Lung (tissue), 12 donors: ENCODE measurements around the gene GLO1. TPM values are rescaled to one million over a fixed set of nuclear protein-coding genes. Genes with fewer than 3 reads are reported as not detected.

ENCODE experiments used
- ATAC-seq: fragments of 200-7000 bp; cut with Tn5 transposase; one replicate; pipeline ENCODE4 v1.9.1; 2020; ENCODE audit warnings: moderate number of reproducible peaks; ENCODE audit not compliant: insufficient read depth, low FRiP score
- DNase-seq, 3 donors: peaks; one replicate each; pipeline ENCODE4 v3.0.0-alpha.2; 2013 to 2017
- H3K27ac ChIP-seq, 2 donors: one replicate each; pipeline ENCODE4 v1.5.1; 2013; ENCODE audit warnings: mild to moderate bottlenecking in 2 of 2, moderate library complexity in 2 of 2, control low read depth in 1 of 2, inconsistent platforms in 1 of 2, low read depth in 1 of 2, low read length in 1 of 2
- H3K27me3 ChIP-seq, 3 donors: one replicate each; pipeline ENCODE4 v1.5.1; 2013; ENCODE audit warnings: low read length in 2 of 3; ENCODE audit not compliant: control insufficient read depth in 3 of 3, insufficient read depth in 3 of 3
- H3K36me3 ChIP-seq, 4 donors: one replicate each; pipeline ENCODE4 v1.5.1; 2013; ENCODE audit warnings: low read length in 4 of 4, mild to moderate bottlenecking in 1 of 4, moderate library complexity in 1 of 4; ENCODE audit not compliant: control insufficient read depth in 4 of 4, insufficient read depth in 4 of 4
- H3K4me1 ChIP-seq, 5 donors: one replicate each; pipeline ENCODE4 v1.5.1; 2013; ENCODE audit warnings: low read length in 5 of 5, mild to moderate bottlenecking in 2 of 5, moderate library complexity in 1 of 5; ENCODE audit not compliant: control insufficient read depth in 5 of 5, insufficient read depth in 5 of 5
- H3K4me3 ChIP-seq: one replicate; pipeline ENCODE4 v1.5.1; 2013; ENCODE audit warnings: mild to moderate bottlenecking, control low read depth, moderate library complexity
- H3K9ac ChIP-seq, 2 donors: one replicate each; pipeline ENCODE4 v1.5.1; 2013; ENCODE audit warnings: low read length in 2 of 2, control low read depth in 1 of 2; ENCODE audit not compliant: insufficient read depth in 1 of 2
- H3K9me3 ChIP-seq, 4 donors: one replicate each; pipeline ENCODE4 v1.5.1; 2013; ENCODE audit warnings: low read length in 3 of 4, mild to moderate bottlenecking in 1 of 4, moderate library complexity in 1 of 4; ENCODE audit not compliant: control insufficient read depth in 4 of 4, insufficient read depth in 3 of 4
- WGBS, 2 donors: extraction: QIAGEN DNeasy Blood & Tissue Kit; methylation state at CpG; one replicate each; pipeline ENCODE4 v1.1.7; 2013; 5-methylcytosine and 5-hydroxymethylcytosine counted together
- polyA plus RNA-seq, 2 donors: library from polyadenylated mRNA; stranded (reverse); fragments of 200-250 nt; gene quantifications; one replicate each; pipeline ENCODE4 v1.2.1, GENCODE V29; 2013
- total RNA-seq, 2 donors: library from RNA; depleted of rRNA in 1 of 2; stranded (reverse); fragments of >200 nt in 1 of 2; gene quantifications; one replicate each; pipeline ENCODE4 v1.2.1, GENCODE V29; 2014 to 2021
- TF ChIP-seq, protein P1 (sequence below): IDR thresholded peaks from 2 replicates; pipeline ENCODE4 v1.5.1; 2012; ENCODE audit warnings: mild to moderate bottlenecking; ENCODE audit errors: control extremely low read depth, extremely low read depth
- donor health status: control.
- donor health status: control.
- donor health status: Bipolar disorder and iron deficiency.
- donor health status: healthy.
- donor health status: DM: yes; HTN: yes; CAD: no.

Gene GLO1
- total and polyA plus RNA-seq, 4 donors = 54.9 to 131 (median 89.3) TPM

DNA sequence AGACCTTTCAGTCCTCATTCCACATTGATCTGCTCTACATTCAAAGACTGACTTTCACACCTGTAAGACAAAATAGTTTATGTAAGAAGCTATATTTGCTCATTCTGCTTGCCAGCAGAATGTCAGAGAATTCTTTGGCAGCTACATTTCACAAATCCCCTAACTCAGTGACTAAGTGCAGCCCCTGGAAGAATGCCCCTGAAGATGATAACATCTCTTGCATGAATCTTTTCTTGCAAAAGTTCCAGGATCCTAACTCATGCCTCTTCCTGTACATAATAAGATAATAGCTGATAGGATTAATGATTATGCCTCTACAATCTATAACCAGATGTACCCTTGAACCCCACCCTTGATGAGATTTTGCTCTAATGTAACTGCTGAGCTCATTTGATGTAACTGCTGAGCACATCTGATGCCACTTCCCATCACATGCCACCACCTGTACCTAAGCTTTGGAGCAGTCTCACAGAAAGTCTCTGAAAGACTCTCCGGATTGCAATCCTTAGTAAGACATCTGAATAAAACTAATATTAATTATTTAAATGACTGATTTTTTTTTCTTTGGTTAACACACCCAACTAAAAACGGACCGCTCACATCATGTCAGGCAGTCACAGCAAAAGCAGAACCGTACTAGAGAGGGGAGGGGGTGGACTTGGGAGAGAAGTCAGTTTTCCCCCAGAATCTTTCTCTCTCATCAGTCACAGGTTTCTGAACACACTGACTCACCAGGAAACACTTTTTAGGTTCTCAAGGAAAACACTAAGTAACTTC is 11.5 kb upstream of the GLO1 start:
- Histone ChIP-seq H3K9me3 (peaks cover 0 to 4% (median 0%) of the 10 kb centered on the region in 4 donors), H3K27ac (no peak overlapping the region), H3K9ac (no peak overlapping the region), H3K4me3 (no peak overlapping the region), H3K4me1 (peaks cover 0 to 10% (median 3%) of the 10 kb centered on the region in 5 donors), H3K27me3 (peaks cover 0 to 42% (median 27%) of the 10 kb centered on the region in 3 donors), H3K36me3 (no peaks in the 10 kb centered on the region)
- ATAC-seq (no peak), DNase-seq (no peak)
- TF ChIP-seq, protein P1, sequence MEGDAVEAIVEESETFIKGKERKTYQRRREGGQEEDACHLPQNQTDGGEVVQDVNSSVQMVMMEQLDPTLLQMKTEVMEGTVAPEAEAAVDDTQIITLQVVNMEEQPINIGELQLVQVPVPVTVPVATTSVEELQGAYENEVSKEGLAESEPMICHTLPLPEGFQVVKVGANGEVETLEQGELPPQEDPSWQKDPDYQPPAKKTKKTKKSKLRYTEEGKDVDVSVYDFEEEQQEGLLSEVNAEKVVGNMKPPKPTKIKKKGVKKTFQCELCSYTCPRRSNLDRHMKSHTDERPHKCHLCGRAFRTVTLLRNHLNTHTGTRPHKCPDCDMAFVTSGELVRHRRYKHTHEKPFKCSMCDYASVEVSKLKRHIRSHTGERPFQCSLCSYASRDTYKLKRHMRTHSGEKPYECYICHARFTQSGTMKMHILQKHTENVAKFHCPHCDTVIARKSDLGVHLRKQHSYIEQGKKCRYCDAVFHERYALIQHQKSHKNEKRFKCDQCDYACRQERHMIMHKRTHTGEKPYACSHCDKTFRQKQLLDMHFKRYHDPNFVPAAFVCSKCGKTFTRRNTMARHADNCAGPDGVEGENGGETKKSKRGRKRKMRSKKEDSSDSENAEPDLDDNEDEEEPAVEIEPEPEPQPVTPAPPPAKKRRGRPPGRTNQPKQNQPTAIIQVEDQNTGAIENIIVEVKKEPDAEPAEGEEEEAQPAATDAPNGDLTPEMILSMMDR = no peak
- WGBS, 2 donors = 33 to 51% methylated on average over 4 of the region's 4 CpGs

DNA sequence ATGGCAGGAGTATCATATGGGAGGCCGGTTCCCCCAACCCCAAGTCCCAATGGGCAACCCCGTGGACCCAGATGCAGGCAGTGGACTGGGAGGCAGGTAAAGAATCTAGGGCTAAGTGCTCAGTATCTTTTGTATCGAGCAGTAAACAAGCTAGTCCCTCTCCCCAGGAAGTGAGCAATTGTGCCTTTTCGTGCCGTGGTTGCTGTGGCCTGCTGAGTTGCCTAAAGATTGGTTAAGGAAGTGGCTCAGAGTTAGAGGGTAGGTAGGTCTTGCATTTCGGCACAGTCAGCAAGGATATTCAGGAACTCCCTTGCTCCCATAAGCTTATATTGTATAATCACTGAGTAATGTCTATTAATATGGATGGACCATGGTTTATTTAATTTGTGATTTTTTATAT is 10.9 kb upstream of the GLO1 start:
- H3K4me3 ChIP-seq = no peak overlapping the region
- DNase-seq = no peak
- H3K27me3 ChIP-seq = peaks cover 0 to 42% (median 25%) of the 10 kb centered on the region in 3 donors
- H3K36me3 ChIP-seq = no peaks in the 10 kb centered on the region
- peaks cover 0 to 4% (median 0%) of the 10 kb centered on the region in 4 donors for H3K9me3 ChIP-seq
- H3K27ac ChIP-seq = no peak overlapping the region
- peaks cover 0 to 10% (median 3%) of the 10 kb centered on the region in 5 donors for H3K4me1 ChIP-seq
- no peak for ATAC-seq
- TF ChIP-seq, protein P1 = no peak
- no peak overlapping the region for H3K9ac ChIP-seq
- WGBS, 2 donors = 36 to 54% methylated on average over 6 of the region's 6 CpGs

DNA sequence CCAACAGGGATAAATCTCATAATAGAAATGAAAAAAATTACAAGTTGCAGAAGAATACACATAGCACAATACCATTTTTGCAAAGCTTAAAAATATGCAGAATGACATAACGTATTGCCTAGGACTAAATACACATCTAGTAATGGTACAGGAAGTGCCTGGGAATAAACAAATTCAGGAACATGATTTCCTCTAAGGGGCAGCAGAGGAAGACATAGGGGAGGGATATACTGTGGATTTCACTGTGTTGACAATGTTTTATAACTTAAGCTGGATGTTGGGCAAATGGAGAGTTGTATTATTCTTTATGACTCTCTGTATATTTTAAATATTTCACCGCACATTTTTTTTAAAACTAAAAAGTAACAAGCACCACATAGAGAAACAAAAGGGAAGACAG is 5.6 kb upstream of the GLO1 start:
- no peak overlapping the region for H3K9ac ChIP-seq
- no peak overlapping the region for H3K27ac ChIP-seq
- H3K4me3 ChIP-seq = no peak overlapping the region
- TF ChIP-seq, protein P1 = no peak
- WGBS, 2 donors = 54 to 60% methylated on average over 2 of the region's 2 CpGs
- peak in 2 of 3 donors; percentile 69 to 79 for DNase-seq
- ATAC-seq = no peak
- H3K27me3 ChIP-seq = peaks cover 0 to 7% (median 0%) of the 10 kb centered on the region in 3 donors
- no peaks in the 10 kb centered on the region for H3K4me1 ChIP-seq
- H3K9me3 ChIP-seq = no peaks in the 10 kb centered on the region
- no peaks in the 10 kb centered on the region for H3K36me3 ChIP-seq

DNA sequence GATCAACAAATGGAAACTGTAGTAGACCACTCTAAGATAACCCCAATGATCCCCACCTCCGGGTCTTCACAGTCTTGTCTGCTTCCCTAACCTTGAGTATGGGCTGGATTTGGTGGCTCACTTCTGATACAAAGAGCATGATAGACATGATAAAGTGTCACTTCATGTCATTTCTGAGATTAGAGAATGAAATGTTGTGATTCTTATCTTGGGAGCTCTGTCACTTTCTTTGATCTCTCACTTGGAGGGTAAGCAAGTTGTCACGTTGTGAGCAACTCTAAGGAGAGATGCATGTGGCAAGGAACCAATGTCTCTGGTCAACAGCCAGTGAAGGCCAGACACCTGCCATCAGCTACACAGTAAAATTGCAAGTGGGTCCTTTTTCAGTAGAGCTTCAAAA is 3.0 kb upstream of the GLO1 start:
- no peaks in the 10 kb centered on the region for H3K27me3 ChIP-seq
- H3K9me3 ChIP-seq = no peaks in the 10 kb centered on the region
- H3K36me3 ChIP-seq = no peaks in the 10 kb centered on the region
- ATAC-seq (no peak), DNase-seq (no peak)
- no peak overlapping the region for H3K4me3 ChIP-seq
- no peak overlapping the region for H3K9ac ChIP-seq
- WGBS, 2 donors = 76 to 88% methylated on average over 2 of the region's 2 CpGs
- H3K27ac ChIP-seq = no peak overlapping the region
- H3K4me1 ChIP-seq = peaks cover 0 to 4% (median 0%) of the 10 kb centered on the region in 5 donors
- TF ChIP-seq, protein P1 = no peak
